ENCODE results near the gene ATG9B.
A peak's percentile ranks its signal among the peaks of the same experiment; 100 is the strongest.
"Not testable (repeated sequence)": the region's sequence is repeated elsewhere in the genome, so short reads cannot be mapped to it uniquely, and the experiment has no call there.

The ATG9B gene

GRCh38 chr7:151058781-151059366 is 34.6 kb upstream of the ATG9B start:
- no peak for DNase-seq

GRCh38 chr7:151057989-151058780 is 33.9 kb upstream of the ATG9B start:
- peak; percentile 92 for DNase-seq

GRCh38 chr7:151057506-151057988 is 33.3 kb upstream of the ATG9B start, which contains the start of gene CDK5:
TSS of gene CDK5 (minus strand) at chr7:151057897. CDS start at chr7:151057848, 49 bp downstream.
- DNase-seq = no peak

- no peak for DNase-seq
Measured at GRCh38 chr7:151056666-151057505, 32.6 kb upstream of the ATG9B start.

- no peak for DNase-seq
Measured at GRCh38 chr7:151056283-151056665, 32.0 kb upstream of the ATG9B start.

- no peak for DNase-seq
Measured at GRCh38 chr7:151053751-151054150, 29.5 kb upstream of the ATG9B start.

- DNase-seq = no peak
Measured at GRCh38 chr7:151053096-151053495, 28.8 kb upstream of the ATG9B start.

GRCh38 chr7:151051108-151051507 is 26.8 kb upstream of the ATG9B start:
- no peak for DNase-seq

GRCh38 chr7:151048911-151049463 is 24.7 kb upstream of the ATG9B start:
- no peak for DNase-seq

GRCh38 chr7:151047976-151048815 is 23.9 kb upstream of the ATG9B start, which contains the start of gene ASIC3:
TSS of gene ASIC3 (plus strand) at chr7:151048531. CDS start at chr7:151048886, 355 bp downstream.
- no peak for DNase-seq

- no peak for DNase-seq
Measured at GRCh38 chr7:151046603-151047573, 22.6 kb upstream of the ATG9B start.

GRCh38 chr7:151045967-151046366 is 21.7 kb upstream of the ATG9B start:
- DNase-seq = no peak

- DNase-seq = no peak
Measured at GRCh38 chr7:151045262-151045661, 21.0 kb upstream of the ATG9B start.

- no peak for DNase-seq
Measured at GRCh38 chr7:151043959-151044358, 19.7 kb upstream of the ATG9B start.

- not testable (repeated sequence) for DNase-seq
Measured at GRCh38 chr7:151043449-151043848, 19.2 kb upstream of the ATG9B start.

GRCh38 chr7:151040616-151041375 is 16.5 kb upstream of the ATG9B start:
- no peak for DNase-seq

- no peak for DNase-seq
Measured at GRCh38 chr7:151039850-151040548, 15.7 kb upstream of the ATG9B start.

- DNase-seq = no peak
Measured at GRCh38 chr7:151038951-151039849, 14.9 kb upstream of the ATG9B start.

Measured in NCI-H524 treated with DMSO at 0.1 percent for 48 hours (cell line).